Astrocyte (in vitro differentiated cells and primary cell): ENCODE data around the gene ASMTL.

ENCODE experiments used
- EZH2 ChIP-seq: IDR thresholded peaks from 2 replicates; pipeline ENCODE4 v1.6.1; 2012; ENCODE audit warnings: mild to moderate bottlenecking, low read length, inconsistent platforms; ENCODE audit not compliant: insufficient read depth
- TF ChIP-seq, protein P1 (sequence below): IDR thresholded peaks from 2 replicates; pipeline ENCODE4 v1.5.1; 2011; ENCODE audit warnings: low read depth, mild to moderate bottlenecking, inconsistent platforms, low read length, moderate library complexity; ENCODE audit not compliant: insufficient read depth

DNA sequence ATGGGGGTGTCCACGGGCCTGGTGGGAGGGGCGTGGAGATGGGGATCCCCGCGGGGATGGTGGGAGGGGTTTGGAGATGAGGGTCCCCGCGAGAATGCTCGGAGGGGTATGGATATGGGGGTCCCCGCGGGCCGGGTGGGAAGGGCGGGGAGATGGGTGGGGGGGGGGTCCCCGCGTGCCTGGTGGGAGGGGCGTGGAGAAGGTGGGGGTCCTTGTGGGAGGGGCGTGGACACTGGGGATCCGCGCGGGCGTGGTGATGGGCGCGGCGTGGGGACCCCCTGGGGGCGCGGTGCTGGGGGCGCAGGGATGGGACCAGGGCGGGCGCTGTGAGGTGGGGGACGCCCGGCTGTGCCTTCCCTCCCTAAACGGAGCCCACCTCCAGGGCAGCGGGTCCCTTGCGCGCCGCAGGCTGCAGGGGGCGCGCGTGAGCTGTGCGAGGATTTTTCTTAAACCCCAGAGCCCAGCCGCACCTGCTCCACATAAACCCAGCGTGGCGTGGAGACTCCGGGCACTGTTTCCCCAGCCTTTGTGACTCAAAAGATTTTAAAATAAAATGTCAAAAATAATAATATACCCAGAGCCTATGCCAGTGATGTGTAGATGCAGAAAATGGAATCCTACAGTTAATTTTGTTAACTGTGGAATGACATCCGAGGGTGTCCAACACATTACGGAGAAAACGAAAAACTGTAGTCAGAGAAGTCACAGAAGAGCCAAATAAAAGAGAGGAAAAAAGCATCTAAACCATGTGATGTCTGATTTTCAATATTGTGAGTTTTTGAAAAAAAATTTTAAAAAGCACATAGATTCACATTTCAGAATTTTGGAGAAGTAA is 1.5 kb upstream of the ASMTL start:
- no peak for TF ChIP-seq EZH2
- TF ChIP-seq, protein P1, sequence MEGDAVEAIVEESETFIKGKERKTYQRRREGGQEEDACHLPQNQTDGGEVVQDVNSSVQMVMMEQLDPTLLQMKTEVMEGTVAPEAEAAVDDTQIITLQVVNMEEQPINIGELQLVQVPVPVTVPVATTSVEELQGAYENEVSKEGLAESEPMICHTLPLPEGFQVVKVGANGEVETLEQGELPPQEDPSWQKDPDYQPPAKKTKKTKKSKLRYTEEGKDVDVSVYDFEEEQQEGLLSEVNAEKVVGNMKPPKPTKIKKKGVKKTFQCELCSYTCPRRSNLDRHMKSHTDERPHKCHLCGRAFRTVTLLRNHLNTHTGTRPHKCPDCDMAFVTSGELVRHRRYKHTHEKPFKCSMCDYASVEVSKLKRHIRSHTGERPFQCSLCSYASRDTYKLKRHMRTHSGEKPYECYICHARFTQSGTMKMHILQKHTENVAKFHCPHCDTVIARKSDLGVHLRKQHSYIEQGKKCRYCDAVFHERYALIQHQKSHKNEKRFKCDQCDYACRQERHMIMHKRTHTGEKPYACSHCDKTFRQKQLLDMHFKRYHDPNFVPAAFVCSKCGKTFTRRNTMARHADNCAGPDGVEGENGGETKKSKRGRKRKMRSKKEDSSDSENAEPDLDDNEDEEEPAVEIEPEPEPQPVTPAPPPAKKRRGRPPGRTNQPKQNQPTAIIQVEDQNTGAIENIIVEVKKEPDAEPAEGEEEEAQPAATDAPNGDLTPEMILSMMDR: peak; percentile 68
